HFFc6 (cell line): ENCODE results near the gene LRP1B. TPM values are rescaled to one million over a fixed set of nuclear protein-coding genes. Genes with fewer than 3 reads are reported as not detected.

Source experiments
- DNase-seq: peaks from one replicate; pipeline ENCODE4 v3.0.0-alpha.2; 2018
- H3K27ac Mint-ChIP-seq: 2 replicates; pipeline ENCODE4 v1.8.0; 2020; ENCODE audit warnings: mild to moderate bottlenecking, mixed read lengths
- H3K27me3 Mint-ChIP-seq: 2 replicates; pipeline ENCODE4 v1.8.0; 2021; ENCODE audit warnings: mild to moderate bottlenecking, moderate library complexity, mixed read lengths; ENCODE audit not compliant: insufficient read depth
- H3K36me3 Mint-ChIP-seq: 2 replicates; pipeline ENCODE4 v1.8.0; 2021; ENCODE audit warnings: low read depth, mixed read lengths
- H3K4me1 Mint-ChIP-seq: 2 replicates; pipeline ENCODE4 v1.8.0; 2020; ENCODE audit warnings: low read depth, mixed read lengths
- H3K4me3 Mint-ChIP-seq: 2 replicates; pipeline ENCODE4 v1.8.0; 2020; ENCODE audit warnings: mild to moderate bottlenecking, moderate library complexity, mixed read lengths
- H3K9me3 Mint-ChIP-seq: 2 replicates; pipeline ENCODE4 v1.8.0; 2020; ENCODE audit warnings: mild to moderate bottlenecking, mixed read lengths
- CTCF ChIP-seq: fragments of 200-600 bp; sonication (generic); IDR thresholded peaks from 2 replicates; pipeline ENCODE4 v1.5.0; 2021; ENCODE audit warnings: antibody characterized with exemption, mild to moderate bottlenecking
- total RNA-seq, 6 experiments: library from RNA; stranded (reverse); fragmentation: NEBNext Ultra II Directional; extraction: Animal tissue kit (Norgen Biotek cat#: 25700); gene quantifications; 2 replicates in 1 of 6; 3 replicates in 5 of 6; pipeline ENCODE4 v1.2.3, GENCODE V29; 2021

LRP1B gene
- total RNA-seq, 6 experiments from 2014 or later: not detected

DNA sequence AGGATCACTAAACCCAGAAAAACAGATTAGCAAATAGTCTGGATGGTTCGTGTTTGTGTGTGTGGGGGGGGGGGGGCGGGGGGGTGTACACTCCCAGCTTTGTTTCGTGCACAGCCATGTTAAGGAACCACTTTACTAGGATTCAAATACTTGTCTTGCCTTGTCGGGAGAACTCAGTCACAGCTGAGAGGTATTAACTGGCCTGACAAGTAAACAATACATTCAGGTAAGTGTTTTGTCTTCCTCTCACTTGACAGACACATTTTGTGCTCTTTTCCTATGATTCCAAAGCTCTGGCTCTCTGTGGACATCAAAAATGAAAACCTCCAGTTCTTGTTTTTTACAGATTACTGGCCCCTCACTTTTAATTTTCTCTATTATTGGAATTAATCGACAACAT, 173.5 kb downstream of the LRP1B start:
- Mint-ChIP-seq H3K27ac (no peak overlapping the region), H3K27me3 (no peaks in the 10 kb centered on the region; the same call in 1 of the 2 replicates), H3K36me3 (no peaks in the 10 kb centered on the region)

DNA sequence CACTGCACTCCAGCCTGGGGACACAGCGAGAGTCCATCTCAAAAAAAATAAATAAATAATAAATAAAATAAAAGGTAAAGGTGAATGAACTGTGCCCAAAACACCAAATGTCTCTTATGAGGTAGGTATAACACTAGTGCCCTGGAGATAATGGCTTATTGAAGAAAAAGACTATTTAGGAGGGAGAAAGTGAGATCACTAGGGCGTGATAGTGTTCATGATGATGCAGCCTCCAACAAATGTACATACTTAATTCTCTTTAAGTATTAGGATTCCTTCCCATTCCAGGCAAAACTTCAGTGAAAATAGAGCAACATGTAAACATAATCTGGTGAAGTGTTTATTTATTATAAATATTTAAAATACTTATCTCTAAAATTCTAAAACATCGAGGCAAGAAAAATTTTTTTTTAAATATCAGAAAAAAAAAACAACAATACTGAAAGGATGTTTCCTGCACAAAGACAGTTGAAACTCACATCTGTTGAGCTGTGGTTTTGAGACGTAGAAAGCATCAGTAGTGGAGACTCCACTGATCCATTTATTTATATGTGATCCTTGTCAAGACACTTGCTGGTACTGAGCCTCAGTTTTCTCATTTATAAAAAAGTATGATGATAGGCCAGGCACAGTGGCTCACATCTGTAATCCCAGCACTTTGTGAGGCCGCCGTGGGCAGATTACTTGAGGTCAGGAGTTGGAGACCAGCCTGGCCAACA, 183.3 kb downstream of the LRP1B start:
- Mint-ChIP-seq H3K4me3 (no peak overlapping the region), H3K4me1 (no peaks in the 10 kb centered on the region), H3K9me3 (peaks cover 9% of the 10 kb centered on the region), H3K36me3 (no peaks in the 10 kb centered on the region), H3K27ac (no peak overlapping the region), H3K27me3 (no peaks in the 10 kb centered on the region)
- TF ChIP-seq CTCF: no peak
- no peak for DNase-seq

More for the DNA sequence above, 173.5 kb downstream of the LRP1B start:
- no peak for TF ChIP-seq CTCF
- Mint-ChIP-seq H3K4me3 (no peak overlapping the region), H3K4me1 (no peaks in the 10 kb centered on the region), H3K9me3 (peaks cover 24% of the 10 kb centered on the region; the same call in 1 of the 2 replicates)
- no peak for DNase-seq

DNA sequence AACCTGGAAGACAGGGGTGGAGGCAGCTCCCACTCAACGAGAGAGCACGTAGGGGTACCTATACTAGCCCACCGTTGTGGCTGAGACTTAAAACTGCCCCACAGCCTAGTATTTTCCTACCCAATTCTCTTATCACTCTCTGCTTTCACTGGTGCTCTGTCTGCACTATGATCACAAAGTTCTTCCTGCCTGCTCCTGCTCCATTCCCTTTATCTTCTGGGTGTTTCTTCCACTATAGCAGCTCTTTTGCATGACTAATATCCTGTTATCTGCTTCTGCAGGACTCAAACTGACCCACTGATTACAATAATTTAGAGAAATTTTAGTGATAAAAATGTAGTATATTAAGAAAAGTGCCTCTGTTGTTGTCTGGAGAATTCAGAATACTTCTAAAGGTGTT, 184.8 kb downstream of the LRP1B start:
- no peak for DNase-seq
- TF ChIP-seq CTCF: no peak
- H3K9me3 Mint-ChIP-seq: peaks cover 5% of the 10 kb centered on the region
- no peak overlapping the region for H3K4me3 Mint-ChIP-seq
- no peak overlapping the region for H3K27ac Mint-ChIP-seq
- H3K36me3 Mint-ChIP-seq: no peaks in the 10 kb centered on the region
- H3K27me3 Mint-ChIP-seq: no peaks in the 10 kb centered on the region
- H3K4me1 Mint-ChIP-seq: no peaks in the 10 kb centered on the region

GRCh38 chr2:141943918-141944317, 186.9 kb downstream of the LRP1B start:
- no peaks in the 10 kb centered on the region for H3K4me1 Mint-ChIP-seq
- H3K27ac Mint-ChIP-seq: no peak overlapping the region
- no peak for DNase-seq
- no peak for TF ChIP-seq CTCF
- H3K4me3 Mint-ChIP-seq: no peak overlapping the region
- no peaks in the 10 kb centered on the region for H3K27me3 Mint-ChIP-seq
- peaks cover 5% of the 10 kb centered on the region for H3K9me3 Mint-ChIP-seq
- H3K36me3 Mint-ChIP-seq: no peaks in the 10 kb centered on the region

GRCh38 chr2:141942006-141942789, 188.6 kb downstream of the LRP1B start:
- Mint-ChIP-seq H3K36me3 (0 out of 2 replicates have a peak, but pooled peaks cover 4% of the 10 kb centered on the region), H3K4me1 (no peaks in the 10 kb centered on the region), H3K9me3 (peaks cover 14% of the 10 kb centered on the region), H3K27ac (no peak overlapping the region), H3K27me3 (no peaks in the 10 kb centered on the region), H3K4me3 (no peak overlapping the region)
- TF ChIP-seq CTCF: peak; percentile 52; the same call in 1 of the 2 replicates
- no peak for DNase-seq
